ENCODE results near the gene TACR2.
A peak's percentile ranks its signal among the peaks of the same experiment; 100 is the strongest.
"Not testable (repeated sequence)": the region's sequence is repeated elsewhere in the genome, so short reads cannot be mapped to it uniquely, and the experiment has no call there.

Gene TACR2

DNA sequence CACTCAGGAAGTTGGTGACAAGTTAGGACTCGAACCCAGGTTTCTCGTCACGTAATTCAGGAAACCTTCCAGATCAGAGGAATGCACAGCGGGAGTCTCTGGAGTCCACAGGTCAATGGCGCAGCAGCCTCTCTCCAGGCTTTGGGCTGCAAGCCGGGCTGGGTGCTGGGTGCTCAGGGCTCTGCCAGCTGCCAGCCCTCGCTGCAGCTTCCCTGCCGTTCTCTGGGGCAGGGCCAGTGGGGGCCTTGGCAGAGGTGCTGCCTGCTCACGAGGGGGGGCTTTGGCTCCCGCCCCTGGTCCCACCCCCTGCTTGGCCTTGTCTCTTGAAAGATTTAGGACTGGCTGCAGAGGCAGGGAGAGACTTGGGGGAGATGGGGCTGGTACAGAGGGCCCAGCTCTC is at the start of gene TACR2:
Gene TACR2 (minus strand): TSS at position 224 of the 400 bp plus-strand sequence. CDS start 595 bp downstream, outside the sequence.
- DNase-seq, result no peak

- no peak for DNase-seq
These were observed 49.4 kb upstream of the TACR2 start for GRCh38 chr10:69466158-69466490.

DNA sequence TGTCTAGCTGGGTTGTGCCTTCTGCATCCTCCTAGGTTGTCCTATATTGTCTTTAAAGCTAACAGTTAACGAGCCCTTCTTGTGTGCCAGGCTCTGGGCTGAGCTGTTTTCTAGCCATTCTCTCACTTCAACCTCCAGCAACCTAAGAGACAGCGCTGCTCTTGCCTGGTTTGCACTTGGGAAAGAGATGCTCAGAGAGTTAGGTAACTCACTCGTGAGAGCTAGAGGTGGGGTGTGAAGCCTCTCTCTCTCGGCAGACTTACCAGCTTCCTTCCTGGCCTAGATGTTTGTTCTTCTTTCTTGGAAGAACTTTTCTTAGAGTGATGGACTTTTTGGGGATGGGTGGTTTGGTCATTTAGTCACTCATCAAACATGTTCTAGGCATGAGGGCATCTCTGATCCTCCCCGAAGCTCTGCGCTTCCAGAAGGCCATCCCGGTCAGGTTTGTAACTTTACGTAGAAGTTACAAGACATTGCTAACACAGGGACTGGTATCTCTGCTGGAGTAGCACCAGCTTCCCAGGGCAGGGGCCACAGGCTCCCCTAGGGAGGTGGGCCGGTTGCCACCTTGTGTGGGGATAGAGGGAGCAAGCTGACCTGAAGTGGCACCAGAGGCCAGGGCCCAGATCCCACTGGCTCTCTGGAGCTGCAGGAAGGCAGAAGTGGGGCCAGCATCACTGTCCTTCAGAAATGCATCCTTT is 48.9 kb upstream of the TACR2 start:
- no peak for DNase-seq

DNA sequence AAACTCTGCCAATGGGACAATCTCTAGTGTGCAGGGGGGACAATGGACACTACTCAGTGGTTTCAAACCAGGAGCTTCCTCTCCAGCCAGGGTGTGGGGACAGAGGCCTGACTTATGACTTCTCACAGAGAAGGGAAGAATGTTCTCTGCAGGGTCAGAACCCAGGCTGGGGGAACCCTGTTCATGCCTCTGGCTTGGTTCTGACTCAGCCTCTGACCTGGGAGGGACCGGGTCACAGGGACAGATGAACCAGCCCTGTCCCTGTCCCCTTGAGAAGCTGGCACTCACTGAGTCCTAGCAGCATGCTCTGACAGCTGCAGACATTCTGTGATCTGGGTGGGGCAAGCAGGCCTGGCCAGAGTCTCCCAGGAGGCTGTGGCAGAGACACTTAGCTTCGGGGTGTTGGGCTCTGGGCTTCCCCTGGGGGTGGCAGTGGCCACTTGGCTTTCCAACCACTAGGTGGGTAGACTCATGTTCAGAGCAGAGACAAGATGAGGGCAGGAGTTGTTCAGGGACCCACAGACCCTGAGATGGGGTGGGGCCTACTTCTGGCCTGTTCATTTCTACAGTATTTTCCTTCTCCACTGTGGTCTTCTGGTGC is 48.2 kb upstream of the TACR2 start:
- no peak for DNase-seq

DNA sequence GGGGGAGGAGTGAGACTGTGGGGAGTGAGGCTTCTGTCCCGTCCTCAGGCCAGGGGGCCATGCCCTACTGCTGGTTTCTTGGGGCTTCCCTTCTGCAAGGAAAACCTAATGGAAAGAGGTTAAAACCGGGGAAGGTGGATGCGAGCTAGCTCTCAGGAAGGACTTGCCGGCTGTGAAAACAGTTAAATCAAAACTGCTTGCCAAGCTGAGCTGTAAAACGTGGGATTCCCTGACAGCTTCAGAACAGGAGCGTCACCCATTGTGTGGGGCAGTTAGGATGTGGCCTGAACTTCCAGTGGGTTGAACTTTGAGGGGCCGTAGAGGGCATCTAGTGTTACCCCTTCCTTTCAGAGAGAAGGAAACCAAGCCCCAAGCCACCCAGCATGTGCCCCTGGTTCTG is 47.7 kb upstream of the TACR2 start:
- DNase-seq, result no peak

DNA sequence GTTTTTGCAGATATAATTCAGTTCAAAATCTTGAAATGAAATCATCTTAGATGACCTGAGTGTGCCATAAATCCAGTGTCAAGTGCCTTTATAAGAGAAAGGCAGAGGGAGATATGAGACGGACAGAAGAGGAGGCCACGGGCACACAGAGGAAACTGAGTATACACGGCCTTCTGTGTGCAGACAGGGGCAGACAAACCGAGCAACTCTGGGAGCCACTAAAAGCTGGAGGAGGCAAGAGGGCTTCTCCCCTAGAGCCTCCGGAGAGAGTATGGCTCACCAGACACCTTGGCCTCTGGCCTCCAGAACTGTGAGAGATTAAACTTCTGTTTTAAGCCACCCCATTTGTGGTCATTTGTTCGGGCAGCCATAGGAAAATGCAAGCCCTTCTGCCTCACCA is 47.2 kb upstream of the TACR2 start:
- no peak for DNase-seq

DNA sequence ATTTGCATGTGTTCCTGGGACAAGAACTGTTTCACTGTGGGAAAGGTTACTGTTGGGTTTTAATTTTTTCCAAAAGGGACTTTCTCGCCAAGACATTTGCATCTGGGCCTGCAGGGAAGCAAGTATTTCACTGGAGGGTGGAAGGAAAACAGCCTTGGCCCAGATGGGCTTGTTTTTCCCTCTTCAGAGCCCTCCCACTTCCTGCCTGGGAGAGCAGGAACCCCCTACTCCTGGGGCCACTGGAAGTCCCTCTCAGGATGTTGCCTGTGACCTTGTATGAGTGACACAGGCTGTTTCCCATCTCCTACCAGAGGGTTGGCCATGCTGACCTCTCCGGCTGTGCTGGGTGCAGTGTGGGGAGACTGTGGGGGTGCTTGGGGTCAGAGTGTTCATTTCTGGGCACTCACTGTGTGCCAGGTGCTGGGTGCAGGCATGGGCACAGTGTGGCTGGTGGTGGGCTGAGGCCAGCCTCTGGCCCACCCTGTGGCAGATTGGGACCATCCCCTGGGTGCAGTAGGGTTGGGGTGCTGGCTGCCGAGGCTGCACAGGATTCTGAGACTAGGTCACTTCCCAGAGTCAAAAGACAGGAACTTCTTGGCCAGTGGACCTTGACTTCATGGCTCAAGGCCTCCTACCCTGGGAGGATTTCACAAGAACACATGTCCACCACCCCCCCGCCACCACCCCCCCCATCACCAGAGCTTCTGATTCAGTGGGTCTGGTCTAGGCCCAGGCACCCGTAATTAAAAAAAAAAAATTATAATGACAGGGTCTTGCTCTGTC is 44.7 kb upstream of the TACR2 start:
- no peak for DNase-seq

- no peak for DNase-seq
These were observed 44.0 kb upstream of the TACR2 start for GRCh38 chr10:69460576-69461242.

GRCh38 chr10:69459893-69460575 is 43.3 kb upstream of the TACR2 start:
- DNase-seq, result no peak

- no peak for DNase-seq
These were observed 42.5 kb upstream of the TACR2 start for GRCh38 chr10:69459101-69459790.

- DNase-seq, result no peak
These were observed 41.8 kb upstream of the TACR2 start for GRCh38 chr10:69458430-69459100.

DNA sequence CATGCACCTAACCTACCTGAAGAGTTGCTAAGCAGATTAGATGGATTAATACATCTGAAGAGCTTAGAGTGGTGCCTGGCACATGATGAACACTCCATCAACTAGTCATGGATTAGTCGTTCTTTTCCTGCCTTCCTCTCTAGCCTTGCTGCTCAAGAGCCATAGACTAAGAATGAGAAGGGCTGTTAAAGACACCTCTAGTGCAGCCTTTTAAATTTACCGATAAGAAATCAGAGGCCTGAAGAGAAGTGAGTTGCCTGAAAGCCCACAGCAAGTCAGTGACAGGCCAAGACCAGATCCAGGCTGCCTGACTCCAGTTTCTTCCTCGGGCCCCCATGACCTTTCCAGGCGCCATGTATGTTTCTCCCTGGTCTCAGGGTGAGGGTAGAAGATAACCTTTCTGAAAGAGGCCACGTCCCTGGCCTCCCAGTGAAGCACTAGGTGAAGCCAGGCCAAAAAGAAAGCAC is 41.1 kb upstream of the TACR2 start:
- no peak for DNase-seq

DNA sequence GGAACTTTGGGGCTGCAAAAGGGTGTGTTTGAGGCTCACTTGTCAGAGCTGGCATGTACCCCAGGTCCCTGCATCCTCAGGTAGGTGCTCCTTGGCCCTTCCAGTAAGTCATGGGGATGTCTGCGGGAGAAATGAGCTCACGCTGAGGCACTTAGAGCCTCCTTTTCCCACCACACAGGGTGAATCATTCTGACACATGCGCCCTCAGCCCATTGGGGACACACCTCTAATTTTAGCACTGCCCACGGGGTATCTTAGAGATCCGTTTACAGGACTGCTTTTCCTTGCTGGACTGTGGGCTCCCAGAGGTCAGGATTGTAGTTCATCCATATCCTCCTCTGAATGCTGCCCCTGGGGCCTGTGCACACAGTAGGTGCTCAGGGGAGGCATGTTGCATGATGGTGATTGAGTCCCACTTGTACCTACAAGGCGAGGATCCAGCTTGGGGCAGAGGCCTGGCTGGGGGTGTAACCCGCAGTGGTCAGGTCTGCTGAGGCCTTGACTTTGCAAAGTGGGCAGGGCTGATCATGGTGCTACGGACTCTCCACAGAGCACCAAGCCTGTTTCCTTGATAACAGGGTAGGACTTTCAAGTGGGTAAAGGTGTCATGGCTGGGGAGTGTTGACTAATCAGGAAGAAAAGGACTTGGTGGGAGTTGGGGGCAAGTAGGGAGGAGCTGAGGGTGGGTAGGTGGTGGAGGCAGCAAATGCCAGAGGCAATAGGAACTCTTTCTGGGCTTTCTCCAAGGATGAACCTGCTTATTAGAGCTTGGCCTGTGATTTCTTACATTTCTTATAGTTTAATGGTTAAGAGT is 40.4 kb upstream of the TACR2 start:
- no peak for DNase-seq

- DNase-seq, result no peak
These were observed 38.5 kb upstream of the TACR2 start for GRCh38 chr10:69455006-69455763.

DNA sequence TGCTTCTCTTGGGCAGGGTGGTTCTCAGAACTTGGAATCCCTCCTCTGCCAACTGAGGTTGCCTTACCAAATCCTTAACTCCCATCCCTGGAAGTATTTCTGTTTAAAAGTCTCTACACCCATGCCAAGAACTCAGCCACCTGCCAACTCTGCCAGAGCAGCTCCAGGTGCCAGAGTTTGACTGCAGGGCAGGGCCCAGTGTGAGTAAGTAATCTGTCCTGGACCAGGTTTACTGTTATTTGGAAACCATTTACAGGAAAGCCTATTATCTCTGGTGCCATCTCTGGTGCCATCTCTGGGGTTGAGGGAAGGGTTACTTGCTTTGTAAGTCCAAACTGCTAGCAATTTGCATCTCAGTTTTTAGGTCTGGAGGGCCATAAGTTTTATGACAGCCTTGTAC is 37.1 kb upstream of the TACR2 start:
- DNase-seq, result no peak

- no peak for DNase-seq
These were observed 36.1 kb upstream of the TACR2 start for GRCh38 chr10:69452676-69453415.

DNA sequence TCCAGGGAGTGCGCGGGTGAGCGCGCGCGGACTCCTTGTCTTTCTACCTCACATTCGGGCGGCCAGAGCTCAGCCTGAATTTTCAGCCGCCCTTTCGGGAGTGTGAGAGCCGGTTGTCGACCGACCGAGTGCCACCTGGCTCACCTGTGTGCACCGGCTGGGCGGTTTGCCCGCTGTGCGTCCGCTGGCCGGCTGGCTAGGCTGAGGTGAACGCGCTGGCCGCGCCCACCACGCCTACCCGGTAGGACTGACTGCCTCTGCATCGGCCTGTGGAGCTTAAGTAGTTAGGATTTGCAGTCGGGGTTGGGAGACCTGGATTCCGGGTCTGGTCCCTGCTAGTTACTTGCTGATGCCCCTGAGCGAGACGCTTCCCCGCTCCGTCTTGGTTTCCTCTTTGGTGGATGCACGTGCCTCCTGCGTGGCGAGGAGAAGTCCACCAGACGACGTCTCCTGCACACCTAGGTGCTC is 35.1 kb upstream of the TACR2 start:
- peak; percentile 85 for DNase-seq

GRCh38 chr10:69451209-69451783 is 34.6 kb upstream of the TACR2 start, which contains the start of gene TSPAN15:
TSS of gene TSPAN15 (plus strand) at chr10:69451465. CDS start at chr10:69451595, 130 bp downstream.
- DNase-seq, result peak; percentile 96

DNA sequence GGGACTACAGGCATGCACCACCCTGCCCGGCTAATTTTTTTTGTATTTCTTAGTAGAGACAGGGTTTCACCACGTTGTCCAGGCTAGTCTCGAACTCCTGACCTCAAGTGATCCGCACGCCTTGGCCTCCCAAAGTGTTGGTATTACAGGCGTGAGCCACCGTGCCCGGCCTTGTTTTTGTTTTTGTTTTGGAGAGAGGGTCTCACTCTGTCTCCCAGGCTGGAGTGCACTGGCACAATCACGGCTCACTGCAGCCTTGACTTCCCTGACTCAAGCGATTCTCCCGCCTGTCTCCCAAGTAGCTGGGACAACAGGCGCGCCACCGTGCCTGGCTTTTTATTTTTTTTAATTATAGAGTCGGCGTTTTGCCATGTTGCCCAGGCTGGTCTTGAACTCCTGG is 33.7 kb upstream of the TACR2 start:
- not testable (repeated sequence) for DNase-seq

Measured in DMS53 (cell line).